NCI-H146 treated with DMSO at 0.1 percent for 48 hours (cell line): ENCODE data around the gene SH3PXD2A.
"Not testable (repeated sequence)": the region's sequence is repeated elsewhere in the genome, so short reads cannot be mapped to it uniquely, and the experiment has no call there.

ENCODE experiments used
- DNase-seq: peaks from one replicate; lab custom pipeline; 2025; ENCODE audit not compliant: unreplicated experiment; lab: John Stamatoyannopoulos, UW

The SH3PXD2A gene

GRCh38 chr10:103851261-103851660 lies 4.1 kb downstream of the SH3PXD2A start:
- DNase-seq = no peak

- no peak for DNase-seq
Observed at GRCh38 chr10:103850572-103850895, 4.8 kb downstream of the SH3PXD2A start.

GRCh38 chr10:103849880-103850571 lies 5.3 kb downstream of the SH3PXD2A start:
- no peak for DNase-seq

GRCh38 chr10:103849212-103849877 lies 6.0 kb downstream of the SH3PXD2A start:
- no peak for DNase-seq

GRCh38 chr10:103847909-103848468 lies 7.4 kb downstream of the SH3PXD2A start:
- DNase-seq = no peak

GRCh38 chr10:103847346-103847745 lies 8.0 kb downstream of the SH3PXD2A start:
- no peak for DNase-seq

GRCh38 chr10:103845972-103846371 lies 9.4 kb downstream of the SH3PXD2A start:
- no peak for DNase-seq

- DNase-seq = not testable (repeated sequence)
Observed at GRCh38 chr10:103845346-103845745, 10.0 kb downstream of the SH3PXD2A start.

- no peak for DNase-seq
Observed at GRCh38 chr10:103843854-103844570, 11.4 kb downstream of the SH3PXD2A start.

- DNase-seq = no peak
Observed at GRCh38 chr10:103843045-103843444, 12.3 kb downstream of the SH3PXD2A start.

- DNase-seq = no peak
Observed at GRCh38 chr10:103842605-103843004, 12.8 kb downstream of the SH3PXD2A start.

- no peak for DNase-seq
Observed at GRCh38 chr10:103841519-103841918, 13.9 kb downstream of the SH3PXD2A start.

GRCh38 chr10:103840740-103841070 lies 14.7 kb downstream of the SH3PXD2A start:
- DNase-seq = no peak

- DNase-seq = no peak
Observed at GRCh38 chr10:103839872-103840739, 15.3 kb downstream of the SH3PXD2A start.

- DNase-seq = no peak
Observed at GRCh38 chr10:103839519-103839871, 15.9 kb downstream of the SH3PXD2A start.

- no peak for DNase-seq
Observed at GRCh38 chr10:103838862-103839518, 16.4 kb downstream of the SH3PXD2A start.

- no peak for DNase-seq
Observed at GRCh38 chr10:103838070-103838395, 17.3 kb downstream of the SH3PXD2A start.

- no peak for DNase-seq
Observed at GRCh38 chr10:103837370-103838069, 17.9 kb downstream of the SH3PXD2A start.

GRCh38 chr10:103836861-103837260 lies 18.5 kb downstream of the SH3PXD2A start:
- DNase-seq = no peak

- no peak for DNase-seq
Observed at GRCh38 chr10:103836273-103836672, 19.1 kb downstream of the SH3PXD2A start.
